Stomach (tissue), 9 donors: ENCODE data around the gene TTLL11. TPM values are rescaled to one million over a fixed set of nuclear protein-coding genes. Genes with fewer than 3 reads are reported as not detected.

Source experiments
- DNase-seq, 2 donors: peaks; one replicate each; pipeline versions ENCODE4 v3.0.0 to v3.0.0-alpha.2; 2013 to 2019
- H3K27ac ChIP-seq, 5 donors: fragments of 200-600 bp in 4 of 5; sonication (generic) in 4 of 5; one replicate each; pipeline ENCODE4 v1.5.1; 2013 to 2019; ENCODE audit warnings: mild to moderate bottlenecking in 1 of 5, moderate library complexity in 1 of 5
- H3K27me3 ChIP-seq, 3 donors: fragments of 200-600 bp; sonication (generic); one replicate each; pipeline ENCODE4 v1.5.1; 2017 to 2019; ENCODE audit warnings: mixed run types in 1 of 3
- H3K36me3 ChIP-seq, 4 donors: fragments of 200-600 bp; sonication (generic); 1 replicate in 3 of 4; 2 replicates in 1 of 4; pipeline ENCODE4 v1.5.1; 2016 to 2019
- H3K4me1 ChIP-seq, 4 donors: fragments of 200-600 bp; sonication (generic); one replicate each; pipeline ENCODE4 v1.5.1; 2016 to 2019
- H3K4me3 ChIP-seq, 4 donors: fragments of 200-600 bp; sonication (generic) in 3 of 4; one replicate each; pipeline ENCODE4 v1.5.1; 2016 to 2019; ENCODE audit warnings: mild to moderate bottlenecking in 1 of 4
- H3K9me3 ChIP-seq, 4 donors: fragments of 200-600 bp; sonication (generic); one replicate each; pipeline ENCODE4 v1.5.1; 2016 to 2019
- CTCF ChIP-seq, 7 experiments: fragments of 450-650 bp in 4 of 7; fragments of 200-600 bp in 3 of 7; sonication (generic) in 3 of 7; IDR thresholded peaks; one replicate each; pipeline ENCODE4 v1.5.1; 2016 to 2019; ENCODE audit warnings: antibody characterized with exemption in 7 of 7, control low read depth in 2 of 7, mild to moderate bottlenecking in 1 of 7
- EP300 ChIP-seq: sonication (generic); formaldehyde crosslinking; IDR thresholded peaks from one replicate; pipeline ENCODE4 v1.6.1; 2017; ENCODE audit warnings: antibody characterized with exemption
- POLR2A ChIP-seq, 4 donors: fragments of 450-650 bp; IDR thresholded peaks; one replicate each; pipeline ENCODE4 v1.6.1; 2016; ENCODE audit warnings: antibody characterized with exemption in 4 of 4, control low read depth in 2 of 4, mild to moderate bottlenecking in 1 of 4, moderate library complexity in 1 of 4
- POLR2AphosphoS5 ChIP-seq, 3 donors: sonication (generic); formaldehyde crosslinking; IDR thresholded peaks; one replicate each; pipeline ENCODE4 v1.6.1; 2016; ENCODE audit warnings: antibody characterized with exemption in 3 of 3
- WGBS, 5 donors: extraction: QIAGEN DNeasy Blood & Tissue Kit in 3 of 5; methylation state at CpG; one replicate each; pipeline versions ENCODE4 v1.1.5 to v1.1.7; 2013 to 2018; 5-methylcytosine and 5-hydroxymethylcytosine counted together
- intact Hi-C: fragments of 100-400 bp; cut with DNase I; formaldehyde crosslinking; loops from one replicate; pipeline ENCODE4 v1.15.1; 2023; ENCODE audit warnings: low total_unique reads
- polyA plus RNA-seq, 3 donors: library from polyadenylated mRNA; stranded (reverse); fragments of 200-250 nt; gene quantifications; one replicate each; pipeline ENCODE4 v1.2.3, GENCODE V29; 2013
- total RNA-seq, 5 donors: library from RNA; depleted of rRNA; stranded (reverse); fragments of >200 nt; gene quantifications; one replicate each; pipeline versions ENCODE4 v1.1.0 to v1.2.3, GENCODE V29; 2014 to 2016
- donor health status: healthy with polysubstance abuse.
- donor health status: Bipolar disorder and iron deficiency.
- donor health status: healthy.

Gene TTLL11
- total and polyA plus RNA-seq, 8 donors, result 3.6 to 18.2 (median 9.4) TPM

DNA sequence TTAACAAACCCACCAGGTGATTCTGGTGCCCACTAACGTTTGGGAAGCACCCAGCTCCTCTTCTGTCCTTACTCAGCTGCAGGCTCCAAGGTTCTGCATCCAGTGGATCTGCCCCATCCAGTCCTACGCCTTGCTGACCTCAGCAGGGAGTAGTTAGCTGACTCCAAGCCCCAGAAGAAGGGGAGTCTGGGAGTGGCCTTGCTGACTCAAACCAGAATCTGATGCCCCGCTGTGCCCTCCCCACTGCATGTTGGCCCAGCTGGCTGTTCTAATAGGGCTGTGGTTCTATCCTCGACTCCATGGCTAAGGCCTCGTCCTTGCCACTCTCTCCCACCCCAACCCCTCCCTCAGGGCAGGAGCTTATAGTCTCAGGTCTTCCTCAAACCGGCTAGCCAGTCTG is 136.3 kb downstream of the TTLL11 start:
- intact Hi-C loops, result no loop called here
- 83 to 90% (median 90%) methylated on average over 6 of the region's 6 CpGs for WGBS, 5 donors
- Histone ChIP-seq H3K4me1 (peaks cover 0 to 10% (median 3%) of the 10 kb centered on the region in 4 donors), H3K27ac (no peak overlapping the region), H3K9me3 (no peaks in the 10 kb centered on the region), H3K36me3 (no peaks in the 10 kb centered on the region), H3K27me3 (no peaks in the 10 kb centered on the region), H3K4me3 (no peak overlapping the region)
- DNase-seq, result no peak
- TF ChIP-seq POLR2A (IDR thresholded peaks at IDR 0.05), result no peak
- TF ChIP-seq EP300, result no peak
- TF ChIP-seq POLR2AphosphoS5 (IDR thresholded peaks at IDR 0.05), result no peak
- no peak for TF ChIP-seq CTCF (IDR thresholded peaks at IDR 0.05)

DNA sequence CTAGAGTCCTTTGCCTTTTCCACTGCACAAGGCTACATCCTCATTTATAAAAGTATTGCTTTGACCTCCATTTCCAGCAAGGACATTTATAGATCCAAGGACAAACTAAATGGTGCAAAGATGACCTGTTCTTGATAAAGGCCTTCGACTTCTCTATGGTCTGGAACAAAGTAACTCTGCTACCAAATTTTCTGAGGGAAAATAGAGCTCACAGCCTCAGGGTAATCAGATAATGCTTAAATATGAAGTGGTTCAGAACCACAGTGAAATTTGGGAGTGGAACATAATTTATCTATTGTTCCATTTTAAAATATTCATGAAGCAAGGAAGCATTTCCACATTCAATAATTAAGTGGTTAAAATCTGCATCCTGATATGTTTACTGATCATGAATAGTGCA is 137.5 kb downstream of the TTLL11 start:
- H3K27ac ChIP-seq, result no peak overlapping the region
- WGBS, 5 donors, result 71 to 88% (median 85%) methylated on average over 1 of the region's 1 CpG
- H3K36me3 ChIP-seq, result no peaks in the 10 kb centered on the region
- no peaks in the 10 kb centered on the region for H3K9me3 ChIP-seq
- H3K4me1 ChIP-seq, result peaks cover 0 to 10% (median 3%) of the 10 kb centered on the region in 4 donors
- no peak overlapping the region for H3K4me3 ChIP-seq
- no peak for DNase-seq
- no peaks in the 10 kb centered on the region for H3K27me3 ChIP-seq
- intact Hi-C loops, result no loop called here
- TF ChIP-seq CTCF (IDR thresholded peaks at IDR 0.05) (no peak), EP300 (no peak), POLR2AphosphoS5 (IDR thresholded peaks at IDR 0.05) (no peak), POLR2A (IDR thresholded peaks at IDR 0.05) (no peak)

DNA sequence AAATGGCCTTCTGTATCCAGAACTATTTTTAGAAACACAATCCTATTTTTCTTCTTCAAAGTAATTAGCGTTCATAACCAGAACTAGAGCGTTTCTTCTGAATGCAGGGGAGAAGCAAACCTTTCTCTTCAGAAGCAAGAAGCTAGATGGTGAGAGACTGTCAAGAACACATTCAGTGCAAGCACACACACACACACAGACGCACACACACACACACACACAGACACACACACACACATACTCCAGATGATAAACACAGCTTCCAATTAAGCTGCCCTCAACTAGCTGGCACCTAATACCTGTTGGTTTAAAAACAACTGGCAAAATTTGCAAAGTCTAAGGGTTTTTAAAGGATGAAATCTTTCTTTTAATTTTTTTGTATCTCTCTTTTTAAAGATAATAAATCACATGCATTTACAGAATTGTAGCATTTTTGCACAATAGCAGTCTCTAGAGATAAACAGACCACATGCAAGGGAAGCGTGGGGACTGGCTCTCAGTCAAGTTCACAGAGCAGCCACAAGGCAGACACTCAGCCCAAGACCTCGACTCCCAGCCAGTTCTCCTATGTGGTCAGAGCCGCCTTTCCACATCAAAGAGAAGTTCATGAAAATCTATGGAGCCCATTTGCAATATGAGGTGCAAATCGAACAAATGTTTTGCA is 138.5 kb downstream of the TTLL11 start:
- Histone ChIP-seq H3K36me3 (no peaks in the 10 kb centered on the region), H3K9me3 (no peaks in the 10 kb centered on the region), H3K27ac (no peak overlapping the region), H3K4me3 (no peak overlapping the region), H3K27me3 (no peaks in the 10 kb centered on the region), H3K4me1 (peaks cover 0 to 10% (median 3%) of the 10 kb centered on the region in 4 donors)
- TF ChIP-seq POLR2A (IDR thresholded peaks at IDR 0.05) (no peak), EP300 (no peak), POLR2AphosphoS5 (IDR thresholded peaks at IDR 0.05) (no peak), CTCF (IDR thresholded peaks at IDR 0.05) (no peak)
- intact Hi-C loops, result no loop called here
- WGBS, 5 donors, result 60 to 69% (median 66%) methylated on average over 7 of the region's 7 CpGs
- peak in 1 of 2 donors; percentile 58 for DNase-seq

DNA sequence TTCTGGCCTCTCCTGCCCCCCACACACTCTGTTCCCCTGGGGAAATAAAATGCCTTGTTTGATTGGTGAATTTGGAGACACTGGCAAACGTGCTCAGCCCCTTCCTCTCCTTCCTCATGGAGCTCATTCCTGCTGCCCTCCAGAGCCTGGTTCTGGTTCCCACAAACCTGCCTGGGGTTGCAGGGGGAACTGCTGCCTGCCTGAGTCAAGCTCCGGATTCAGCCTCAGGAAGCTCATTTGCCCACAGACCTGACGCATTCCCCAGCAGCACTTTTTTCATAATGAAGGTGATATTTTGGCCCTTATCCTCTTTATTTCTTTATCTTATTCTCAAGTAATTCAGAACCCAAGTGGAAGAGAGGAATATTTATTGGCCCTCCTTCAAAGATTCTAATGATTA is 140.5 kb downstream of the TTLL11 start:
- WGBS, 5 donors, result 75 to 80% (median 78%) methylated on average over 3 of the region's 3 CpGs
- no peaks in the 10 kb centered on the region for H3K9me3 ChIP-seq
- H3K27ac ChIP-seq, result no peak overlapping the region
- H3K27me3 ChIP-seq, result no peaks in the 10 kb centered on the region
- DNase-seq, result no peak
- no peak overlapping the region for H3K4me3 ChIP-seq
- peaks cover 0 to 6% (median 0%) of the 10 kb centered on the region in 4 donors for H3K36me3 ChIP-seq
- H3K4me1 ChIP-seq, result peaks cover 0 to 10% (median 0%) of the 10 kb centered on the region in 4 donors
- no peak for TF ChIP-seq EP300
- TF ChIP-seq POLR2AphosphoS5 (IDR thresholded peaks at IDR 0.05), result no peak
- TF ChIP-seq POLR2A (IDR thresholded peaks at IDR 0.05), result no peak
- no peak for TF ChIP-seq CTCF (IDR thresholded peaks at IDR 0.05)
- intact Hi-C loops, result no loop called here
